Subcutaneous preadipocyte (primary cell): ENCODE data around the gene LINC01488. TPM values are rescaled to one million over a fixed set of nuclear protein-coding genes. Genes with fewer than 3 reads are reported as not detected.

ENCODE experiments used
- total RNA-seq: library from RNA; depleted of rRNA; stranded (reverse); fragments of >200 nt; gene quantifications from 2 replicates; pipeline ENCODE4 v1.2.3, GENCODE V29; 2012

LINC01488 gene
- total RNA-seq, result not detected in 2 replicates

DNA sequence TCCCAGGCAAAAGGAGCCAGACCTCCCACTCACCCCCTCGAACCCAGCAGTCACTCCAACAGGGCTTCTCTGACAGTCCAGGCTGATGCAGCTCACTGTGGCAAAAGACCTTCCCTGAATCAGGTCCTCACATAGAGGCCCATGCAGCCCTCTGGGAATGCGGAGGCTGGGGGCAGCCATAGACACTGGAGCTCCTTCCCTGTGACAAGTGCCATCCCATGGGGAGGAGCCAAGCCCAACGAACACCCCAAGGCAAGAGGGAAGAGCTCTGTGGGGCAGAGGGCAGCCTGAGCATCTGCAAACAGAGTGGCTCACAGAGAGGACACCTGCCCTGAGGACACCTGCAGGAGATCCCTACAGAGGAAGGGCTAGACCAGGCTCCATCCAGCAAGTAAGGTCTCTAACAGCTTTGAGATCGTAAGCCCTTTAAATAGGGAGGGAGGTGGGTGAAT lies at the start of gene LINC01488:
TSS of gene LINC01488 (plus strand) at position 271 of the 452 bp plus-strand sequence.

Other genes with a start within 250 kb of the LINC01488 start
- gene MYEOV, start 187.5 kb upstream of the LINC01488 start, total RNA-seq, result 14.3 and 23.9 TPM in 2 replicates
- gene CCND1, start 159.5 kb downstream of the LINC01488 start, total RNA-seq, result 308 and 327 TPM in 2 replicates
- 21.7 and 22.3 TPM in 2 replicates for gene LTO1, start 193.7 kb downstream of the LINC01488 start, total RNA-seq
- gene FGF19, start 222.4 kb downstream of the LINC01488 start, total RNA-seq, result not detected in 2 replicates